IMR-90 (cell line): ENCODE results near the gene FAF1. TPM values are rescaled to one million over a fixed set of nuclear protein-coding genes. Genes with fewer than 3 reads are reported as not detected.

ENCODE experiments used
- ATAC-seq: fragments of 200-7000 bp; cut with Tn5 transposase; 2 replicates; pipeline ENCODE4 v1.9.1; 2020; ENCODE audit warnings: low read depth, mild to moderate bottlenecking, moderate library complexity
- BruUV-seq: library from RNA; stranded (reverse); fragments of 400-500 nt; replicated peaks from 2 replicates; lab custom pipeline; 2021; lab: Mats Ljungman, UMichigan
- CTCF ChIA-PET: fragments of 300-600 bp; formaldehyde crosslinking; extraction: SDS; loops from one replicate; lab custom pipeline; 2021; ENCODE audit warnings: antibody characterized with exemption; lab: Yijun Ruan, JAX
- POLR2A ChIA-PET: fragments of 300-600 bp; sonication (Branson Sonifier 250); formaldehyde crosslinking; loops from one replicate; lab custom pipeline; 2022; ENCODE audit warnings: antibody characterized with exemption; ENCODE audit not compliant: unreplicated experiment; lab: Charles Lee
- DNase-seq: peaks from one replicate; pipeline ENCODE4 v3.0.0; 2013
- H2AFZ ChIP-seq: replicated peaks from 2 replicates; pipeline ENCODE3; 2013; ENCODE audit warnings: low read length, mild to moderate bottlenecking; ENCODE audit not compliant: poor library complexity
- H2AK5ac ChIP-seq: 2 replicates; pipeline ENCODE4 v1.6.1; 2013; ENCODE audit warnings: low read depth, low read length, inconsistent platforms
- H2AK9ac ChIP-seq: replicated peaks from 2 replicates; pipeline ENCODE3; 2013; ENCODE audit warnings: mild to moderate bottlenecking, low read depth, low read length, moderate library complexity; ENCODE audit not compliant: poor library complexity
- H2BK120ac ChIP-seq: 2 replicates; pipeline ENCODE4 v1.6.1; 2013; ENCODE audit warnings: low read depth, low read length, inconsistent platforms
- H2BK15ac ChIP-seq: 3 replicates; pipeline ENCODE4 v1.6.1; 2013; ENCODE audit warnings: low read depth, low read length, inconsistent platforms
- H2BK20ac ChIP-seq: 2 replicates; pipeline ENCODE4 v1.6.1; 2013; ENCODE audit warnings: low read depth, mild to moderate bottlenecking, inconsistent platforms, low read length, moderate library complexity
- H2BK5ac ChIP-seq: 2 replicates; pipeline ENCODE4 v1.6.1; 2013; ENCODE audit warnings: mild to moderate bottlenecking, low read depth, low read length, inconsistent platforms; ENCODE audit not compliant: poor library complexity, severe bottlenecking
- H3K14ac ChIP-seq: replicated peaks from 2 replicates; pipeline ENCODE4 v1.6.1; 2013; ENCODE audit warnings: low read depth, low read length, inconsistent platforms
- H3K18ac ChIP-seq: 2 replicates; pipeline ENCODE4 v1.6.1; 2013; ENCODE audit warnings: low read depth, low read length, control low read depth
- H3K23ac ChIP-seq: 2 replicates; pipeline ENCODE4 v1.6.1; 2013; ENCODE audit warnings: low read depth, low read length, inconsistent platforms
- H3K27ac ChIP-seq: 2 replicates; pipeline ENCODE4 v1.5.1; 2013; ENCODE audit warnings: mild to moderate bottlenecking, control low read depth, low read length; ENCODE audit not compliant: insufficient read depth
- H3K27me3 ChIP-seq: 2 replicates; pipeline ENCODE4 v1.6.1; 2013; ENCODE audit warnings: low read length; ENCODE audit not compliant: control insufficient read depth, insufficient read depth
- H3K36me3 ChIP-seq: 2 replicates; pipeline ENCODE4 v1.6.1; 2013; ENCODE audit warnings: low read length, mixed read lengths; ENCODE audit not compliant: control insufficient read depth, insufficient read depth
- H3K4ac ChIP-seq: 2 replicates; pipeline ENCODE4 v1.6.1; 2013; ENCODE audit warnings: low read depth, low read length, inconsistent platforms
- H3K4me1 ChIP-seq: 2 replicates; pipeline ENCODE4 v1.6.1; 2013; ENCODE audit warnings: low read length, mixed read lengths; ENCODE audit not compliant: control insufficient read depth, insufficient read depth
- H3K4me2 ChIP-seq: 2 replicates; pipeline ENCODE4 v1.6.1; 2013; ENCODE audit warnings: low read depth, mild to moderate bottlenecking, control low read depth, low read length, moderate library complexity
- H3K4me3 ChIP-seq: 2 replicates; pipeline ENCODE4 v1.5.1; 2013; ENCODE audit warnings: low read depth, mild to moderate bottlenecking, control low read depth, low read length, moderate library complexity; ENCODE audit not compliant: insufficient read depth
- H3K56ac ChIP-seq: 2 replicates; pipeline ENCODE4 v1.6.1; 2013; ENCODE audit warnings: low read length, inconsistent platforms; ENCODE audit not compliant: insufficient read depth; ENCODE audit errors: extremely low read depth
- H3K79me1 ChIP-seq, 2 experiments: 2 replicates each; pipeline ENCODE4 v1.6.1; 2013; ENCODE audit warnings: low read length in 2 of 2, inconsistent platforms in 1 of 2, low read depth in 1 of 2
- H3K9ac ChIP-seq: 2 replicates; pipeline ENCODE4 v1.6.1; 2013; ENCODE audit warnings: low read depth, low read length, control low read depth
- H3K9me1 ChIP-seq: 2 replicates; pipeline ENCODE4 v1.6.1; 2013; ENCODE audit warnings: low read length, inconsistent platforms; ENCODE audit not compliant: insufficient read depth
- H3K9me3 ChIP-seq: 2 replicates; pipeline ENCODE4 v1.6.1; 2013; ENCODE audit warnings: low read length; ENCODE audit not compliant: control insufficient read depth, insufficient read depth
- H4K20me1 ChIP-seq: 2 replicates; pipeline ENCODE4 v1.6.1; 2013; ENCODE audit warnings: low read length, inconsistent platforms; ENCODE audit not compliant: insufficient read depth
- H4K5ac ChIP-seq: 2 replicates; pipeline ENCODE4 v1.6.1; 2013; ENCODE audit warnings: mild to moderate bottlenecking, low read depth, low read length, control low read depth
- H4K8ac ChIP-seq, 2 experiments: 2 replicates each; pipeline ENCODE4 v1.6.1; 2013; ENCODE audit warnings: low read depth in 2 of 2, low read length in 2 of 2, control low read depth in 1 of 2, inconsistent platforms in 1 of 2
- H4K91ac ChIP-seq: 2 replicates; pipeline ENCODE4 v1.6.1; 2013; ENCODE audit warnings: low read depth, low read length, inconsistent platforms; ENCODE audit not compliant: insufficient read depth
- CHD1 ChIP-seq: IDR thresholded peaks from 2 replicates; pipeline ENCODE4 v1.6.1; 2012; ENCODE audit warnings: low read depth, low read length, improper control_type of control experiment
- MXI1 ChIP-seq: IDR thresholded peaks from 2 replicates; pipeline ENCODE4 v1.6.1; 2012; ENCODE audit warnings: low read depth, mild to moderate bottlenecking, low read length, moderate library complexity, borderline replicate concordance
- WGBS, 2 experiments: methylation state at CpG; one replicate each; pipeline versions ENCODE4 v1.1.5 to v1.1.7; 2013; ENCODE audit warnings: missing lambda C conversion rate in 2 of 2; ENCODE audit not compliant: insufficient read length in 1 of 2; ENCODE audit errors: extremely low coverage in 2 of 2; 5-methylcytosine and 5-hydroxymethylcytosine counted together
- dilution Hi-C: fragments of 300-500 bp; cut with HindIII; formaldehyde crosslinking; loops from one replicate; pipeline ENCODE4 v1.14.3; 2018; ENCODE audit warnings: low sequenced_read_pairs; ENCODE audit not compliant: unreplicated experiment
- in situ Hi-C: fragments of 300-500 bp; cut with MboI; formaldehyde crosslinking; loops from 3 replicates; pipeline ENCODE4 v1.14.3; 2019; ENCODE audit warnings: low sequenced_read_pairs, inconsistent platforms, mixed read lengths
- intact Hi-C: fragments of 100-400 bp; cut with micrococcal nuclease; formaldehyde crosslinking; loops from 2 replicates; pipeline ENCODE4 v1.10.0; 2022
- polyA plus RNA-seq, 3 experiments: library from polyadenylated mRNA; depleted of rRNA; stranded (reverse); fragments of >200 nt; gene quantifications; 2 replicates each; pipeline ENCODE4 v1.2.3, GENCODE V29; 2012; ENCODE audit warnings: low replicate concordance in 1 of 3
- total RNA-seq: library from RNA; depleted of rRNA; stranded (reverse); fragments of >200 nt; gene quantifications from 2 replicates; pipeline ENCODE4 v1.2.3, GENCODE V29; 2012

Gene FAF1
- total and polyA plus RNA-seq, 2 of the 4 experiments (the other 2 are of a cell fraction) = 18.8 to 72.9 TPM

GRCh38 chr1:50921029-50921428 is 39.0 kb downstream of the FAF1 start:
- no peak overlapping the region for H3K18ac ChIP-seq
- ATAC-seq (no peak), DNase-seq (no peak)
- in situ Hi-C loops (loop anchor here (10.0 kb wide), 2 partner anchors 274 to 374 kb away; no protein-coding TSS in a partner anchor), intact Hi-C loops (no loop called here), dilution Hi-C loops (no loop called here)
- peaks cover 14 to 19% of the 10 kb centered on the region in 2 experiments for H3K79me1 ChIP-seq
- no peak overlapping the region for H2AK9ac ChIP-seq
- H4K8ac ChIP-seq = no peak overlapping the region
- H2BK120ac ChIP-seq = no peak overlapping the region
- no peak overlapping the region for H3K23ac ChIP-seq
- no peak overlapping the region for H3K9ac ChIP-seq
- H3K27me3 ChIP-seq = no peaks in the 10 kb centered on the region
- H3K4me3 ChIP-seq = no peak overlapping the region
- no peak overlapping the region for H3K27ac ChIP-seq
- no peak overlapping the region for H3K4me2 ChIP-seq
- H4K20me1 ChIP-seq = peaks cover 3% of the 10 kb centered on the region
- no peak overlapping the region for H2BK20ac ChIP-seq
- no peak for TF ChIP-seq CHD1
- no peak for TF ChIP-seq MXI1
- H3K9me1 ChIP-seq = no peaks in the 10 kb centered on the region; the same call in 1 of the 2 replicates
- POLR2A ChIA-PET = no interaction called here
- H3K4ac ChIP-seq = no peak overlapping the region
- 100% methylated on average over 2 of the region's 4 CpGs; no CpG with 5 or more reads in 1 of the 2 experiments for WGBS, 2 experiments
- no peak overlapping the region for H2BK15ac ChIP-seq
- no peak overlapping the region for H4K5ac ChIP-seq
- no TSS peak for BruUV-seq
- H3K4me1 ChIP-seq = no peaks in the 10 kb centered on the region
- H3K36me3 ChIP-seq = no peaks in the 10 kb centered on the region
- no peak overlapping the region for H4K91ac ChIP-seq
- no peak overlapping the region for H2AFZ ChIP-seq
- no peak overlapping the region for H3K56ac ChIP-seq
- CTCF ChIA-PET = interaction anchor here (0.6 kb wide), 1 partner anchor 369 kb away, joined by 4 read pairs; no protein-coding TSS in a partner anchor
- H3K9me3 ChIP-seq = peaks cover 2% of the 10 kb centered on the region; the same call in 1 of the 2 replicates
- H2AK5ac ChIP-seq = no peak overlapping the region
- H2BK5ac ChIP-seq = no peak overlapping the region
- no peak overlapping the region for H3K14ac ChIP-seq
